Suprapubic skin (tissue), 4 donors: Measurements from ENCODE around the gene FMO1. TPM values are rescaled to one million over a fixed set of nuclear protein-coding genes. Genes with fewer than 3 reads are reported as not detected.

ENCODE experiments used
- DNase-seq, 2 donors: peaks; one replicate each; pipeline ENCODE4 v3.0.0-alpha.2; 2019; ENCODE audit warnings: low spot score in 2 of 2
- H3K27ac ChIP-seq: fragments of 200-600 bp; sonication (generic); one replicate; pipeline ENCODE4 v1.5.1; 2019
- H3K27me3 ChIP-seq: fragments of 200-600 bp; sonication (generic); one replicate; pipeline ENCODE4 v1.5.1; 2019
- H3K36me3 ChIP-seq: fragments of 200-600 bp; sonication (generic); one replicate; pipeline ENCODE4 v1.5.1; 2019
- H3K4me1 ChIP-seq: fragments of 200-600 bp; sonication (generic); one replicate; pipeline ENCODE4 v1.5.1; 2019
- H3K4me3 ChIP-seq: fragments of 200-600 bp; sonication (generic); one replicate; pipeline ENCODE4 v1.5.1; 2019; ENCODE audit warnings: mild to moderate bottlenecking
- H3K9me3 ChIP-seq: fragments of 200-600 bp; sonication (generic); one replicate; pipeline ENCODE4 v1.5.1; 2019
- CTCF ChIP-seq, 2 donors: fragments of 200-600 bp in 1 of 2; fragments of 450-650 bp in 1 of 2; sonication (generic) in 1 of 2; IDR thresholded peaks; one replicate each; pipeline ENCODE4 v1.5.1; 2016 to 2019; ENCODE audit warnings: antibody characterized with exemption in 2 of 2, mild to moderate bottlenecking in 1 of 2, moderate library complexity in 1 of 2
- EP300 ChIP-seq: sonication (generic); formaldehyde crosslinking; IDR thresholded peaks from one replicate; pipeline ENCODE4 v1.6.1; 2017; ENCODE audit warnings: antibody characterized with exemption
- POLR2A ChIP-seq, 2 donors: fragments of 450-650 bp; IDR thresholded peaks; one replicate each; pipeline ENCODE4 v1.6.1; 2017; ENCODE audit warnings: antibody characterized with exemption in 2 of 2, mild to moderate bottlenecking in 2 of 2, moderate library complexity in 2 of 2
- POLR2AphosphoS5 ChIP-seq, 3 donors: sonication (generic); formaldehyde crosslinking; IDR thresholded peaks; one replicate each; pipeline ENCODE4 v1.6.1; 2017; ENCODE audit warnings: antibody characterized with exemption in 3 of 3
- WGBS: methylation state at CpG from one replicate; pipeline ENCODE4 v1.1.5; 2018; 5-methylcytosine and 5-hydroxymethylcytosine counted together
- total RNA-seq, 4 donors: library from RNA; depleted of rRNA; stranded (reverse); fragments of >200 nt; gene quantifications; one replicate each; pipeline ENCODE4 v1.1.0, GENCODE V29; 2016

The FMO1 gene
- total RNA-seq, 4 donors from 2014 or later, result 3.1 to 15.5 (median 14.4) TPM

- WGBS, result 26% methylated on average over 4 of the region's 4 CpGs
- Histone ChIP-seq H3K36me3 (no peaks in the 10 kb centered on the region), H3K4me3 (no peak overlapping the region), H3K4me1 (peaks cover 18% of the 10 kb centered on the region), H3K27ac (peak overlapping the region; percentile 28), H3K9me3 (no peaks in the 10 kb centered on the region), H3K27me3 (no peaks in the 10 kb centered on the region)
- TF ChIP-seq CTCF (IDR thresholded peaks at IDR 0.05) (no peak), POLR2A (IDR thresholded peaks at IDR 0.05) (no peak), EP300 (no peak), POLR2AphosphoS5 (IDR thresholded peaks at IDR 0.05) (no peak)
- no peak for DNase-seq
Measured at GRCh38 chr1:171266930-171267329, 18.6 kb downstream of the FMO1 start.

DNA sequence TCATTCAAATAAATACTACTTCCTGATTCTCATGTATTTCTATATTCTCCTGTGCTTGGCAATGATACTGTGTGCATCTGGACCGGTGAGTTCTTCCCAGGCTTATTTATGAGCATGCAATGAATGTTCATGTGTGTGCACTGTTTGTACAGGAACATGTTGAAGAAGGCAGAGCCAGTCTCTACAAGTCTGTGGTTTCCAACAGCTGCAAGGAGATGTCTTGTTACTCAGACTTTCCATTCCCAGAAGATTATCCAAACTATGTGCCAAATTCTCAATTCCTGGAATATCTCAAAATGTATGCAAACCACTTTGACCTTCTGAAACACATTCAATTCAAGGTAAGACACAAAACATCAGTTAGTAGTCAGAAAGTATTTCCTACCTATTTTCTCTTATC is 19.1 kb downstream of the FMO1 start:
- no peaks in the 10 kb centered on the region for H3K27me3 ChIP-seq
- DNase-seq, result no peak
- H3K9me3 ChIP-seq, result no peaks in the 10 kb centered on the region
- no peak overlapping the region for H3K4me3 ChIP-seq
- peaks cover 18% of the 10 kb centered on the region for H3K4me1 ChIP-seq
- peak overlapping the region; percentile 35 for H3K27ac ChIP-seq
- no peaks in the 10 kb centered on the region for H3K36me3 ChIP-seq
- WGBS, result 18% methylated on average over 1 of the region's 1 CpG
- TF ChIP-seq CTCF (IDR thresholded peaks at IDR 0.05), result no peak
- TF ChIP-seq POLR2AphosphoS5 (IDR thresholded peaks at IDR 0.05), result peak in 1 of 3 donors; percentile 21

DNA sequence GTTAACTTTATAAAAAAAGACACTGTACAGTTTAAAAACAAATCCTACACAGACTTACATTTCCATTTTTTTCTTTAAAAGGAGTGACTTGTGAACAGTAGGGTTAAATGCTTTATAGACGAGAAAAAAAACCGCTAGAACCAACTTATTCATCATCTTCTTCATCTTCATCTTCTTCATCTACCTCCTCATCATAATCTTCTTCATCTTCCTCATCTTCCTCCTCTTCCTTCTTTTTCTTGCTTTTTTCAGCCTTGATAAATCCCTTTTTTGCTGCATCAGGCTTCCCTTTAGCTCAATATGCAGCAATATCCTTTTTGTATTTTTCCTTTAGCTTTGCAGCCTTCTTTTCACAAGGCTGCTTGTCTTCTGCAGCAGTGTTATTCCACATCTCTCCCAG is 22.5 kb downstream of the FMO1 start:
- Histone ChIP-seq H3K27ac (no peak overlapping the region), H3K4me3 (no peak overlapping the region), H3K4me1 (peaks cover 13% of the 10 kb centered on the region), H3K9me3 (no peaks in the 10 kb centered on the region), H3K27me3 (no peaks in the 10 kb centered on the region), H3K36me3 (no peaks in the 10 kb centered on the region)
- 91% methylated on average over 2 of the region's 2 CpGs for WGBS
- no peak for DNase-seq
- TF ChIP-seq POLR2AphosphoS5 (IDR thresholded peaks at IDR 0.05) (no peak), POLR2A (IDR thresholded peaks at IDR 0.05) (no peak), EP300 (no peak), CTCF (IDR thresholded peaks at IDR 0.05) (no peak)

DNA sequence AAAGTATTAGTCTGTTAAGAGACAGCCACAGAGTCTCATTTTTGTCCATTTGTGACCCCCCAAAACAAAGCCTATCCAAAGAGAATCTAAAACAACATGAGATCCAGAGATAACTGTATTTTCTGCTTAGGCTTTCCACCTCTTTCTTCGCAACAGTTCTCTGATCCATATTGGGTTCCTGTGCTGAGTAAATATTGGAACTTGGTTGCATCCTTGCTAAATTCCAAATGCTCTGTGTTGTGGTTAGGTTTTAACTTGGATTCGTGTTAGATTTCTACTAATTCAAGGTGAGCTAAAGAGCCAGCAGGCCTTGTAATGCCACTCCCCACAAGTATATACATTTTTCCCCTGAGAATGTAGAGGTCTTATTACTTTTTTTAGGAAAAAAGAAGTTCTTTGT is 29.2 kb downstream of the FMO1 start:
- H3K27me3 ChIP-seq, result no peaks in the 10 kb centered on the region
- H3K4me3 ChIP-seq, result no peak overlapping the region
- H3K4me1 ChIP-seq, result no peaks in the 10 kb centered on the region
- TF ChIP-seq POLR2AphosphoS5 (IDR thresholded peaks at IDR 0.05) (no peak), POLR2A (IDR thresholded peaks at IDR 0.05) (no peak), EP300 (no peak), CTCF (IDR thresholded peaks at IDR 0.05) (no peak)
- H3K27ac ChIP-seq, result no peak overlapping the region
- no peaks in the 10 kb centered on the region for H3K9me3 ChIP-seq
- H3K36me3 ChIP-seq, result no peaks in the 10 kb centered on the region
- 76% methylated on average over 2 of the region's 2 CpGs for WGBS
- no peak for DNase-seq

- 86% methylated on average over 2 of the region's 2 CpGs for WGBS
- Histone ChIP-seq H3K9me3 (no peaks in the 10 kb centered on the region), H3K27me3 (no peaks in the 10 kb centered on the region), H3K4me3 (no peak overlapping the region), H3K36me3 (no peaks in the 10 kb centered on the region), H3K4me1 (no peaks in the 10 kb centered on the region), H3K27ac (no peak overlapping the region)
- DNase-seq, result no peak
- no peak for TF ChIP-seq POLR2AphosphoS5 (IDR thresholded peaks at IDR 0.05)
- TF ChIP-seq EP300, result no peak
- no peak for TF ChIP-seq POLR2A (IDR thresholded peaks at IDR 0.05)
- no peak for TF ChIP-seq CTCF (IDR thresholded peaks at IDR 0.05)
Measured at GRCh38 chr1:171279234-171279633, 30.9 kb downstream of the FMO1 start.
